Esophagus (tissue), 2 donors: Measurements from ENCODE around the gene PMEPA1. TPM values are rescaled to one million over a fixed set of nuclear protein-coding genes. Genes with fewer than 3 reads are reported as not detected.

ENCODE experiments used
- H3K27ac ChIP-seq, 2 donors: one replicate each; pipeline ENCODE4 v1.5.1; 2013; ENCODE audit warnings: low read depth in 2 of 2, mild to moderate bottlenecking in 2 of 2, inconsistent platforms in 1 of 2, low read length in 1 of 2, moderate library complexity in 1 of 2
- H3K27me3 ChIP-seq, 2 donors: one replicate each; pipeline ENCODE4 v1.6.1; 2013; ENCODE audit warnings: low read length in 2 of 2, control low read depth in 1 of 2, mild to moderate bottlenecking in 1 of 2; ENCODE audit not compliant: insufficient read depth in 2 of 2, control insufficient read depth in 1 of 2
- H3K36me3 ChIP-seq, 2 donors: one replicate each; pipeline ENCODE4 v1.6.1; 2013; ENCODE audit warnings: low read length in 1 of 2; ENCODE audit not compliant: control insufficient read depth in 2 of 2, insufficient read depth in 2 of 2
- H3K4me1 ChIP-seq, 2 donors: one replicate each; pipeline ENCODE4 v1.6.1; 2013; ENCODE audit warnings: low read length in 1 of 2; ENCODE audit not compliant: control insufficient read depth in 2 of 2, insufficient read depth in 2 of 2
- H3K4me3 ChIP-seq, 2 donors: one replicate each; pipeline ENCODE4 v1.5.1; 2013; ENCODE audit warnings: low read length in 2 of 2, mild to moderate bottlenecking in 2 of 2, low read depth in 1 of 2, moderate library complexity in 1 of 2
- H3K9me3 ChIP-seq, 2 donors: one replicate each; pipeline ENCODE4 v1.6.1; 2013; ENCODE audit warnings: mild to moderate bottlenecking in 2 of 2, low read depth in 1 of 2, low read length in 1 of 2, moderate library complexity in 1 of 2; ENCODE audit not compliant: control insufficient read depth in 2 of 2, insufficient read depth in 1 of 2
- whole genome bisulfite sequencing, 2 donors: extraction: QIAGEN DNeasy Blood & Tissue Kit; methylation state at CpG; one replicate each; pipeline ENCODE4 v1.1.7; 2013; 5-methylcytosine and 5-hydroxymethylcytosine counted together
- polyA plus RNA-seq, 2 donors: library from polyadenylated mRNA; stranded (reverse); fragments of 200-250 nt; gene quantifications; one replicate each; pipeline ENCODE4 v1.2.3, GENCODE V29; 2013
- donor health status: healthy with polysubstance abuse.
- donor health status: Bipolar disorder and iron deficiency.

PMEPA1 gene
- polyA plus RNA-seq, 2 donors: 2.8 to 2.9 TPM

DNA sequence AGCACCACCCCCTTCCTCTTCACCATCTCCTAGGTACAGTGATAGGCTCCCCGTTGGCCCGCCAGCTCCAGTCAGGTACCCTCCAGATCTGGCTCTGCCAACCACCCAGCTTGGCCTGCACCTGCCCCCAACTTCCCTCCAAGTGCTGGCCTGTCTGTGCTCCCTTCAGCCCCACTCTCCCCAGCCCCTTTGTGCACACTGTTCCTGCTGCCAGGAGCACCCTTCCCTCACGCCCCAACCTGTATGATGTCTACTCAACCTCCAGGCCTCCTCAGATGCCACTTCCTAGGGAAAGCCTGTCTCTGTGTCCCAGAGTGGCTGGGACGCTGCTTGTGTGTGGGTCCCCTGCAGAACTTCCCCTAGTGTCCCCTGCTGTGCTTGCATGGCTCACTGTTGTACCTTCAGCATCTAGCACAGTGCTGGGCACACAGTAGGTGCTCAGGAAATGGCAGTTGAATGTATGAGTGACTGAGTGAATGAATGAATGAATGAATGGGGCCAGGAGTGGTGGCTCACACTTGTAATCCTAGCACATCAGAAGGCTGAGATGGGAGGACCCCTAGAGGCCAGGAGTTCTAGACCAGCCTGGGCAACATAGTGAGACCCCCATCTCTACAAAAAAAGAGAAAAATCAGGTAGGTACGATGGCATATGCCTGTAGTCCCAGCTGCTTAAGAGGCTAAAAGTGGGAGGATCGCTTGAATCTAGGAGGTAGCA, 92.6 kb downstream of the PMEPA1 start:
- Histone ChIP-seq H3K9me3 (no peaks in the 10 kb centered on the region), H3K36me3 (no peaks in the 10 kb centered on the region), H3K4me3 (no peak overlapping the region), H3K4me1 (peaks cover 0 to 6% of the 10 kb centered on the region in 2 donors), H3K27me3 (no peaks in the 10 kb centered on the region), H3K27ac (no peak overlapping the region)
- 75 to 92% methylated on average over 6 of the region's 6 CpGs for WGBS, 2 donors

DNA sequence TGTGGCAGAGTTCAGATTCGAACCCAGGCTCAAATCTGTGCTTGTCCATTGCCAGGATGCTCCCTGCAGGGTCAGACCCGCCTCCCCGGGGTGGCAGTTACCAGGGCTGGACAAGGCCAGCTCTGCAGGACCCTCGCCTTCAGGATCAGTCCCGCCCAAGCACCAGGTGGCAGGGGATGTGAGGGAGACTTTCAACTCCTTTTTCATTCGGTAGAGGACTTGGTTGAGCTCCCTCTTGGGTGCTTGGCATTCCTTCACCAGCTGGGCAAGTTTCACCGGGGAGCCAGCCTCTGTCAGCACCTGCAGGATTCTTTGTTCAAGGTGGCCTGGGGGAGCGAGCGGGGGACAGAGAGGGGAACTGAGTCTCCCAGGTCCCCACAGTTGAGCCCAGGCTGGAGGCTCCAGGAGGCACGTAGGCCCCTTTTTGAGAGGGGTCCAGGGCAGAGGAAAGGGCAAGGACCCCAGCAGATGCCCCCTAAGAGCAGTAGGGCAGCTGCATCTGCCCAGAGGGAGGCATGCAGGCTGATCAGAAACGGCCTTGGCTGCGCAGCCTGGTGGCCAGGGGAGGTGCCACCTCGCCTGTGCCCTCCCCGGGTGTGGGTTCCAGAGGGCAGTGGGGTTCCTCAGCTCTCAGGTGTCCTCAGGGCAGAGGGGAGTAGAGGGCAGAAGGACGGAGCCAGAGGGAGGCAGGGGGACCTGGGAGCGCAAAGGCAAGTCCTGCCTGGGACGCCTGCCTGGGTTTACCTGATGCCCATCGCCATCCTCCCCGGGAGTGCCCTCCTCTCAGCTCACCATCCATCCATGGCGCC, 93.5 kb downstream of the PMEPA1 start:
- no peaks in the 10 kb centered on the region for H3K27me3 ChIP-seq

DNA sequence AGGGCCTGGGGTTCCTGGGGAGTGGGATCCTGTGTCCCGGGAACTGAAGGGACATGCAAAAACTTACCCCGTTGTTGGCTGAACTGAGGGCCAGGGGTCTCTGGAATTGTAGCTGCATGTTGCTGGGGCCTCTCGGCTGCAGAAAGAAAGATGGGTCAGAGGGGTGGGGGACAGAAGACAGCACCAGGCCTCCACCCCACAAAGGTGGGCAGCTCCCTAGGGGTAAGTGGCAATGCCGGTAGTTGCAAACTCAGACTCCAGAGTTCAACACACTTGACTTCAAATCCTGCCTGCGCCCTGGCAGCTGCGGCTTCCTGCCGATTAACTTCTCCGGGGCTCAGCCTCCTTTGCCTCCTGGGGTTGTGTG, 94.4 kb downstream of the PMEPA1 start:
- no peaks in the 10 kb centered on the region for H3K36me3 ChIP-seq
- H3K4me1 ChIP-seq: peaks cover 0 to 6% of the 10 kb centered on the region in 2 donors
- no peak overlapping the region for H3K27ac ChIP-seq
- WGBS, 2 donors: 78 to 87% methylated on average over 8 of the region's 8 CpGs
- no peaks in the 10 kb centered on the region for H3K27me3 ChIP-seq
- H3K9me3 ChIP-seq: no peaks in the 10 kb centered on the region
- no peak overlapping the region for H3K4me3 ChIP-seq

More for the DNA sequence above, 93.5 kb downstream of the PMEPA1 start:
- H3K4me3 ChIP-seq: no peak overlapping the region
- no peaks in the 10 kb centered on the region for H3K36me3 ChIP-seq
- peaks cover 0 to 6% of the 10 kb centered on the region in 2 donors for H3K4me1 ChIP-seq
- WGBS, 2 donors: 80 to 87% methylated on average over 20 of the region's 20 CpGs
- no peaks in the 10 kb centered on the region for H3K9me3 ChIP-seq
- H3K27ac ChIP-seq: no peak overlapping the region

DNA sequence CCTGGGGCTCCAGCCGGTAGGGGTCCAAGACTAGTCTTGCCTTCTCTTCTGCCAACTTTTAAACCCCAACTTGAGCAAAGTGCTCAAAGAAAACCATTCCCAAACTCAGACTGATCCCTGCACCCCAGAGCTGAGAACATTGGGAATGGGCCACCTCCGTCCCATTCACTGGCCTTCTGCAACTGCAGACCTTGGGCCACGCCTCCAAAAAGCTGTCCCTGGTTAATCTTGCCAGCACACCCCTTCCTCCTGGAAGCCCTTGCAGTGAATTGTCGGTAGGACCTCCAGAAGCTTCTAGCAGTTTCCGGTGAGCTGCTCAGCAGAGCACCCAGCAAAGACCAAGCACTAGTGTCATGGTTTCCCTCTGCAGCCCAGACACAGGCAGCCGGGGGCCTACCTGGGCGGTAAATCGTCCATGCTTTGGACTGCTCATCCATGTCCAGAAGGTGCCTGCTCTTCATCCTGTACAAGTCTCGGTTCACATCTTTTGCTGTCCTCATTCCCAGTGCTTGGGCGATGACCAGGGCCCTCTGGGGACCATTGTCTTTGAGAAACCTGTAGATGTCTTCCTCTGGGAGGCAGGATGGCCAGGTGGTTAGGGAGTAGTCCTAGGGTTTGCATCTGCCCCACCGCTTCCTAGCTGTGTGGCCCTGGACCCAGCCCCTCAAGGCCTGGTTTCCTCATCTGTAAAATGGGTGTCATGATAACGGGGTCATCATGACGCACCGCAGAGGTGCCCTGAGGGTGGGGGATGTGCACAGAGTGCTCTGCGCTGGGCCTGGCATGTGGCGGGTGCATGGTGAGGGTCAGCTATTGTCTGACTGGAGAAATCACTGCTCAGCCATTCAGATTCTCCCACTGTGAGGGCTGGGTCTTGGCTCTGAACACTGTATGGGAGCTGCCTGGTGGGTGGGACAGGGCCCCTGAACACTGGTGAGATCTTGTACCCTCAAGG, 95.0 kb downstream of the PMEPA1 start:
- 90 to 94% methylated on average over 16 of the region's 16 CpGs for WGBS, 2 donors
- H3K4me3 ChIP-seq: no peak overlapping the region
- no peaks in the 10 kb centered on the region for H3K27me3 ChIP-seq
- no peaks in the 10 kb centered on the region for H3K9me3 ChIP-seq
- peaks cover 0 to 6% of the 10 kb centered on the region in 2 donors for H3K4me1 ChIP-seq
- no peak overlapping the region for H3K27ac ChIP-seq
- no peaks in the 10 kb centered on the region for H3K36me3 ChIP-seq

DNA sequence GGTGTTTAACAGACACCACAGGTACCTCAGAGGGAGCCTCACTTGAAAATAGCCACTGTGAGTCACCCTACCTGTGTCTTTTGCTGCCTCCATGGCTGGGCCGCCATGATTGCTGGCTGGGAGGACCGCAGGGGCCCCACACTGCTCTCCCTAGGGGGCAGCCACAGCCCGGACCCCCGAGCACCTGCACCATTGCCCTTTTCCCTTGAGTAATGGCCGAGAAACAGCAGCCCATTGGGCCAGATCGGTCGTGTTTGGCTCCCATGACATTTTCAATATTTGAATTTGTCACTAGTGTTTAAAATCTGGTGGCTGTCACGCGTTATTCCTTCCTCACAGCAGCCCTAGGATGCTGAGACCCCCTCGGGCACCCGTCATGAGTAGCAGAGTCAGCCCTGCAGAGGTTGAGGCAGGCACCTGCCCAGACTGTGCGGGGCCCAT, 96.3 kb downstream of the PMEPA1 start:
- no peaks in the 10 kb centered on the region for H3K9me3 ChIP-seq
- no peaks in the 10 kb centered on the region for H3K36me3 ChIP-seq
- peaks cover 0 to 6% of the 10 kb centered on the region in 2 donors for H3K4me1 ChIP-seq
- 85 to 86% methylated on average over 12 of the region's 12 CpGs for WGBS, 2 donors
- no peaks in the 10 kb centered on the region for H3K27me3 ChIP-seq
- no peak overlapping the region for H3K4me3 ChIP-seq
- no peak overlapping the region for H3K27ac ChIP-seq

DNA sequence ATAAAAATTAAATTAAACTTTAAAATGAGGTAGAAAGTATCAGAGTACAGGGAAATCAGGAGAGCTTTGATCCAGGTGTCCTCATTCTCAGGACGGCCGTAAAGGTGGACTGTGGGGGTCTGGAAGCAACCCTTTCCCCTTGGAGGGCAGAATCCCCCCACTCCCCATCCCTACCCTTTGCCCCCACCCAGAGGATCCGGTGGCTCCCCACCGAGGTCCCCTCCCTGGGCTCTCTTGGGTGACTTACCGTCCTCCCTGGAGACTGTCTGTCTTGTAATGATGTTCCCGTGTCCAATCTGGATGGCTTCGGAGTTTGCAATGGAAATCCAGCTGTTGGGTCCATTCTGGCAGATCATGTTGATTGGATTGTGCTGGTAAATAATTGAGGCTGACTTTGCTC, 96.9 kb downstream of the PMEPA1 start:
- Histone ChIP-seq H3K9me3 (no peaks in the 10 kb centered on the region), H3K27me3 (no peaks in the 10 kb centered on the region), H3K4me3 (no peak overlapping the region), H3K27ac (no peak overlapping the region), H3K4me1 (peaks cover 0 to 3% of the 10 kb centered on the region in 2 donors), H3K36me3 (no peaks in the 10 kb centered on the region)
- 87% methylated on average over 7 of the region's 7 CpGs for WGBS, 2 donors

DNA sequence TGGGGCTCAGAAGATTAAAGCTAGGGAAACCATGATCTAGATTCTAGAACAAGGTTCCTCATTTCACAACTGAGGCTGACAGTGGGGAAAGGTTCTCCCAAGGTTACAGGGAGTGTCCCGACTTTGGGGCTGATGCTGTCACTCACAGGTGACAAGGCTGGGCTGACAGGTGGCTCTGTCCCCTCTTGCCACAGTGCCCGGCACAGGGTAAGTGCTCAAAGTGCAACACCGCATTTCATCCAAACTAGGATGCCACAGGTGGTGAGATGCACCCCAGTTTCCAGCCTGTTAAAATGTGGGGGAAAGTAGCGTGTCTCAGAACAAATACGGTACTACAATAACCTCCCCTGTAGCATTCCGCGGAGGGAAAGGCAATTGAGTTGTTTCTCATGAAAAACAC, 97.4 kb downstream of the PMEPA1 start:
- 87 to 92% methylated on average over 7 of the region's 7 CpGs for WGBS, 2 donors
- Histone ChIP-seq H3K4me3 (no peak overlapping the region), H3K36me3 (no peaks in the 10 kb centered on the region), H3K4me1 (no peaks in the 10 kb centered on the region), H3K27ac (no peak overlapping the region), H3K9me3 (no peaks in the 10 kb centered on the region), H3K27me3 (no peaks in the 10 kb centered on the region)

DNA sequence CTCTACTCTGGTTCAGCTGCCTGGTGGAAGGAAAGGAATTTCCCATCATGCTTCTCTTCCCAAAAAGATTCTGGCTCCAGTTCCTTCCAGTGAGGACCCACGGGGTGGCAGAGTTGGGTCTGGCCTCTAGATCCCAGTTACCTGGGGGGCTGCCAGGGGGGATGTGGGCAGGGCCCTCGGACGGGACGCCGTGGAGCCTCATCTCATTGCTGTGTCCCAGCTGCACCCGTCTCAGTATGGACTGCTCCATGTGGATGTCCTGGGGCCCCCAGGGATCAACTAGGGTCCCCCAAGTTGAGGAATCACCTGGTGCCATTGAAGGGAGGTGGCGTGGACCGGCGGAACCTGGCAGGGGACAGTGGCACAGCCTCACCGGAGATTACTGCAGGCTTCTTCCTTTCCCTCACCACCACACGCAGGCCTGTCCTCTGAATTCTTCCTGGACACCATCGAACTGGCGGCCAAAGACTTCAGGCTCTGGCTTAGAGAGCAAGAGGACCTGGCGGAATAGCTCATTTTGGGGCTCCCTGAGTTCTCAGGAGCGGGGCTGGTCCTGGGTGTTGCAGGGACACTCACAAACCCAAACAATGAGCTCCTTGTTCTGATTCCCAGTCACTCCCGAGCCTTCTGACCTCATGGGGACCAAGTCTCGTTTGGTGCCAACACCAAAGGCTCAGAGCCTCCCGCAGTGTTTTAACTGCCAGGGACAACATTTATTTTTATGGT, 98.1 kb downstream of the PMEPA1 start:
- H3K36me3 ChIP-seq: no peaks in the 10 kb centered on the region
- WGBS, 2 donors: 76 to 85% methylated on average over 18 of the region's 18 CpGs
- H3K4me3 ChIP-seq: no peak overlapping the region
- H3K9me3 ChIP-seq: no peaks in the 10 kb centered on the region
- no peak overlapping the region for H3K27ac ChIP-seq
- H3K27me3 ChIP-seq: no peaks in the 10 kb centered on the region
- no peaks in the 10 kb centered on the region for H3K4me1 ChIP-seq
